Heart left ventricle (tissue), 13 donors: ENCODE data around the gene PRAMEF10.
"Not testable (repeated sequence)": the region's sequence is repeated elsewhere in the genome, so short reads cannot be mapped to it uniquely, and the experiment has no call there.

Experiments used
- POLR2A ChIP-seq, 2 donors: fragments of 450-650 bp; IDR thresholded peaks; one replicate each; pipeline ENCODE4 v1.6.1; 2017; ENCODE audit warnings: antibody characterized with exemption in 2 of 2, mild to moderate bottlenecking in 2 of 2, moderate library complexity in 2 of 2
- TF ChIP-seq, protein P1 (sequence below), 12 donors: fragments of 200-600 bp; sonication (generic) in 4 of 12; IDR thresholded peaks; one replicate each; pipeline versions ENCODE4 v1.5.0 to v1.8.0; 2018 to 2022; ENCODE audit warnings: antibody characterized with exemption in 12 of 12, mild to moderate bottlenecking in 5 of 12
- donor health status: ischemic (EF 13 %, LVEDD 7.1; RV severe dilation, severe dysfunction).
- donor health status: DM: no; HTN: yes; CAD: no.
- donor health status: DM: no; HTN: no; CAD: no.
- donor health status: ischemic (EF 25% LVEDD 6.9; RV normal size, moderate dysfunction).
- donor health status: ischemic (EF 25% LVEDD 5.7; RV mildly dilated, moderate dysfunction).
- donor health status: ischemic (EF 35%, LVEDD 5.7; RV mildly dilated, moderate dysfunction).
- donor health status: nonischemic (EF 11% LVEDD 7.7; RV severe dilation, severe dysfunction).
- donor health status: DM: yes; HTN: yes; CAD: no.
- donor health status: PGD.
- donor health status: ischemic (EF 29% LVEDD 5.4; RV normal size, mild dysfunction).
- donor health status: nonischemic (EF 23%, LVEDD 6.1; RV moderate dilation, normal function).

DNA sequence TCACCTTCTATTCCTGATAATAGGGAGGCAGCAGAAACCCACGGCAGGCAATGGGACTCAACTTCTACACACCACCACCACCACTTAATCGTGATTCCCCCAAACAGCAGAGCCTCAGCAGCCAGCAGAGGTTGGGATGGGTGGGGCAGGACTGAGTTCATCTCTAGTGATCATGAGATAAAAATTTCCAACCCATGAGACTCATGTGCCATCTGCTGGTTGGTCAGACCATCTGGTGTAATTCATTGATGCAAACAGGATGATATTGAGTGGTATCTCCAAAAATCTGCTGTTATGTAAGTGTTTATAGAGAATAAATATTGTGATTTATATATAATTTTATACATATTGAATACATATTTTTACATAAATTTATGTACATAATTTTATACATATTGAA, 23.7 kb upstream of the PRAMEF10 start:
- TF ChIP-seq, protein P1, sequence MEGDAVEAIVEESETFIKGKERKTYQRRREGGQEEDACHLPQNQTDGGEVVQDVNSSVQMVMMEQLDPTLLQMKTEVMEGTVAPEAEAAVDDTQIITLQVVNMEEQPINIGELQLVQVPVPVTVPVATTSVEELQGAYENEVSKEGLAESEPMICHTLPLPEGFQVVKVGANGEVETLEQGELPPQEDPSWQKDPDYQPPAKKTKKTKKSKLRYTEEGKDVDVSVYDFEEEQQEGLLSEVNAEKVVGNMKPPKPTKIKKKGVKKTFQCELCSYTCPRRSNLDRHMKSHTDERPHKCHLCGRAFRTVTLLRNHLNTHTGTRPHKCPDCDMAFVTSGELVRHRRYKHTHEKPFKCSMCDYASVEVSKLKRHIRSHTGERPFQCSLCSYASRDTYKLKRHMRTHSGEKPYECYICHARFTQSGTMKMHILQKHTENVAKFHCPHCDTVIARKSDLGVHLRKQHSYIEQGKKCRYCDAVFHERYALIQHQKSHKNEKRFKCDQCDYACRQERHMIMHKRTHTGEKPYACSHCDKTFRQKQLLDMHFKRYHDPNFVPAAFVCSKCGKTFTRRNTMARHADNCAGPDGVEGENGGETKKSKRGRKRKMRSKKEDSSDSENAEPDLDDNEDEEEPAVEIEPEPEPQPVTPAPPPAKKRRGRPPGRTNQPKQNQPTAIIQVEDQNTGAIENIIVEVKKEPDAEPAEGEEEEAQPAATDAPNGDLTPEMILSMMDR (IDR thresholded peaks at IDR 0.05): not testable (repeated sequence)
- not testable (repeated sequence) for TF ChIP-seq POLR2A (IDR thresholded peaks at IDR 0.05)
